GM18858 (cell line): ENCODE data around the gene EIF5AL1.
"Not testable (repeated sequence)": the region's sequence is repeated elsewhere in the genome, so short reads cannot be mapped to it uniquely, and the experiment has no call there.

ENCODE experiments used
- ATAC-seq: cut with Tn5 transposase; IDR thresholded peaks from one replicate; pipeline ENCODE4 v1.9.1; 2021; ENCODE audit not compliant: unreplicated experiment

Gene EIF5AL1

DNA sequence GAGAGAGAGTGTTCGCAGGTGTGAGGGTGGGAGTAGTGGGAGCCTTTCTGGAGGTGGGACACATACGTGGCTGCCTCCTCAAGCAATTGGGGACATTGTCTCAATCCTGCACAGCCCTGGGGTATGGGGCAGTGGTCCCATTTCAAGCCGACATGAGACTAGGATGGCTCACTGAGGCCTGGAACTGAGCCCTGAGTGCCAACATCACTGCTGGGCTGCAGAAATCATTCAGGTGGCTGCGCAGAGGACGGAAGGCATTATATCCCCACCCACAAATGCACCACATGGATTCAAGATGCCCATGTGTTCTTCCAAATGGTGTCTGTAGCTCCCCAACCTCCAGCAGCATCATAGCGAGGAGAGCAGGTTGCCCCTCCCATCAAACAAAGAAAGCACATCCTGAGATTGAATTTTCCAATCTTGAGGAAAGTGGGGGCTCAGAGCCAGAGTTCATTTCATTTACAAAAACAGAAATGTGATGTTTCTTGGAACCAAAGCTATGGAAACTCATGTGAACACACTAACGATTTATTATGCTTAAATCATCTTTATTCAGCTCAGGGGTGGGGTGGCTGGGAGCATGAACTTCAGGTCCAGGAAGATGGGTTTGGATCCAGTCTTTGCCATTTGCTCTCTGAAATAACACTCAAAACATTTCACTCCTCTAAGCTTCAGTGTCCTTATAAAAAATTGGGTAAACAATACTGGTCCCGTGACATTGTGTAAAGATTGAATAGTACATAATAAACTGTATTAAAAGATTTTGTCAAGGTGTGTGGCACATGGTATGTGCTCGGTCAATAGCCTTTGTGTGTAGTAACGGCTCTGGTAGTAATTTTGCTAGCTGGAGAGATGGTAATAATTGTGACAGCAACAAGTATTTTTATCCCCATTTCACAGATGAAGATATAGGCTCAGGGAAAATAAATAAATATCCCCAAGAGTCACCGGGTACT is 43.3 kb downstream of the EIF5AL1 start:
- ATAC-seq = no peak

DNA sequence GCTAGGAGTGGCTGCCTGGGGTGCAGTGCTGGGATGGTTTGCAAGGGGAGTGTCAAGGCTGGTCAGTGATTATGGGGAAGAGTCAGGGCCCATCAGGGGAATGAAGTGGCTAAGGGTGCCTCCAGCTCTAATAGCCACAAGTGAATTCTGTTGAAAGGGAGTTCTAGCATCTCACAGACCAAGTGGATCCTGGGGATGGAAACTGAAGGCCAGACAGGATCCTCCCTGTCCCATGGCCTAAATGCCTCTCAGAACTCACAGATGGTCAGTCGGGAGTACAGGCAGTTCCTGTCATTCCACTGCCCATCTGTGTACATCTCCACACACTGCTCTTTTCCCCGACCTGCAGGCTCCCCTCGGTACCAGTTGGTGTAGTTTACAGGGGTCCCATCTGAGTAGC is 44.6 kb downstream of the EIF5AL1 start:
- ATAC-seq = not testable (repeated sequence)

DNA sequence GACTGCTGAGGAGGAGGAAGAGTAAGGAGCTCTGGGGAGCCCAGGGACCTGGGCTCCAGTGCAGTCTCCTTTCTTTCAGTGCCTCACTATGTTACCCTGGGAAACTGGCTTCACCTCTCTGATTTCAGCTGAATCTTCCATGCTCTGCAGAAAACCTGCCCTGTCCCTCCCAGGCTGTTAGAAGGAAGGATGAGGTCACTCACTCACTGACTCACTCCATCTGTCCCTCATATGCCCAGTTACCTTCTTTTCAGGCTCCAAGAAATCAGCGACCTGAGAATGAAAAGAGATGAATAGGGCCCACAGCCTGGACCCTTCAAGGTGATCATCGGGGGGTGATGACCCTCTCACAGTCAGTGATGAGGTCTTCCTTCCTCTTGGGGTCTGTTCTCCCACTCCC is 47.4 kb downstream of the EIF5AL1 start:
- ATAC-seq = no peak

DNA sequence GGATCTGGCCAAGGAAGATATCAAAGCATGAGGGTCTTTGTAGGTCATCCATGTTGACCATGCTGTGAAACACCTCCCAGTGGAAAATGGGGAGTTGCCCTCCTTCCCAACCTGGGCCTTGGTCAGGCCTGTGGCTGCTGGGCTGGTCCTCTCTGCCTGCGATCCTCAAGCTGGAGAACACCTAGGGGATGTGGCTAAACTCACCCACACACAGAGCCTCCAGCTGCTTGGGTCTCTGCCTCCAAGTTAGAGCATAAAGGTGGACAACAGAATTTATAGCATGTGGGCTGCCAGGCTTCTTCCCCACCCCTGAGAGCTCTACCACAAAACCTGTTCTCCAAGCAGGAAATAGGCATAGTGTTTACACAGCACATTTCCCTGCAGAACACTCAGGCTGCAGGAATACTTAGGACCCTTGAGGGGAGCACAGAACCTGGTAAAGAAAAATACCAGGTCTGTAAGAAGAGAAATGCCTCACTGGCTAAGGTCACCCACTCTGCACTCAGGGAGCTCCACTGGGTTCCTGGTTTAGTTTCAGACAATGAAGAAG is 47.9 kb downstream of the EIF5AL1 start, which contains the start of gene SFTPA2:
Gene SFTPA2 (minus strand): TSS at position 248 of the 550 bp plus-strand sequence. CDS start 924 bp downstream, outside the sequence.
- ATAC-seq = no peak

DNA sequence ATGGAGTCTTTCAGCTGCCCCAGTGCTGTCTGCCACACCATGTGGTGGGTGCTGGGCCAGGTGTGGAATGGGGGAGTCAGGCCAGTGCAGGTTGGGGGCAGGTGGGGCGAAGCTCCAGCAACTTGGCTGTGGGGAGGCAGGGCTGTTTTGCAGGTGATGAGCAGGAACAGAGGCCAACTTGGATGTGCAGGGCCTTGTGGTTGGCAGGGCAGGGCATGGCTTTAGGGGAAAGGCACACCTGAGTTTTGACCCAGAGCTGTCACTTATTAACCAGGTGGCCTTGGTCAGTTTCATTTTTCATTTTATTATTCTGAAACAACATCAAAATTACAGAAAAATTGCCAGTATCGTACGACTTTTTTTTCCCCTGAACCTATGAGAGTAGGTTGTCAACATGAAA is 48.9 kb downstream of the EIF5AL1 start:
- no peak for ATAC-seq

DNA sequence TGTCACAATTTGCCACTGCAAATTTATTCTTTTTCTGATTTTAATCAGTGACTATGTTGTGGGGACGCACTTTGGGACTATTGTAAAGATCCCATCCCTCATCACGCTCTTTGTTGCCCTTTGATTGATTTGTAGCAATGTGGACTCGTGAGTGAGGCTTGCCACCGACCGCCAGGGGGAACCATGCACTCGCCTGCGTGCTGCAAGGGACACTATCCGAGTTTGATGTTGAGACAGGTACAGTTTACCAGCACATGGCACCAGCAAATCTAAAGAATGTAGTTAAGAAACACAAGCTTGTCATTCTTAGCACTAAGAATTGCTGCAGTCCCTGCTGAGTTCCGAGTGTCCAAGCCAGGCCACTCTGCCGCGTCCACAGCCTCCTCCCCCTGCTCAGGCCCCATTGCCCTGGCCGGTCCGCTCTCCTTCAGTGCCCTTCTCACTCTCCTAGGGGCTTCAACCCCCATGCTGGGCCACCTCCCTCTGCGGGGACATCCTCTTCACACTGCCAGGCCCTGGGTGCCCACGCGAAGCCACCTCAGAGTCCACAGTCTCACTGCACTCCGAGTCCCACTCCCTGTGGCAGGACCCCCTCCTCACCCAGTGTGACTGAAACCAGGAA is 49.9 kb downstream of the EIF5AL1 start:
- ATAC-seq = no peak

DNA sequence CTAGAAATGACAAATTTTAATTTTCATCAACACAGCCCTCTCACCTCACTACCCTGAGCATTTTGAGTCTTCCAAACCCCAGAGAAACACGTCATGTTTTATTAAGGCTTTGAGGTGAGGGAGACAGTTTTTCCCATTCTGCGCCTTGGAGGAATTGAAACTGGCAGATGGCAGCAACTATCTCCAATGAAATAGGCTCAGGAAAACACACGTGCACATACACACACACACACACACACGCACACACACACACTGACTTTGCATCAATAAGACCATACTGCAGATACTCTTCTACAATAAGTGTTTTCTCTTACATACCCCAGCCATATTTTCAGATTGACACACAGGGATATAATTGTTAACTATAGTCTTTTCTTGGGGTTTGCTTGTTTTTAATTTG is 51.1 kb downstream of the EIF5AL1 start:
- no peak for ATAC-seq
